K562 (cell line): Measurements from ENCODE around the gene SMAGP. TPM values are rescaled to one million over a fixed set of nuclear protein-coding genes. Genes with fewer than 3 reads are reported as not detected.

Experiments
- ERF ChIP-seq: fragments of 450-650 bp; formaldehyde crosslinking; IDR thresholded peaks from 2 replicates; pipeline ENCODE4 v1.4.0; 2020; ENCODE audit warnings: mild to moderate bottlenecking, mixed read lengths
- GABPB1 ChIP-seq: sonication (generic); formaldehyde crosslinking; IDR thresholded peaks from 2 replicates; pipeline ENCODE4 v1.8.0; 2022; ENCODE audit warnings: mild to moderate bottlenecking, missing genetic modification reagents
- HDAC3 ChIP-seq: fragments of 450-650 bp; IDR thresholded peaks from 2 replicates; pipeline ENCODE4 v1.6.1; 2018; ENCODE audit warnings: borderline replicate concordance, mild to moderate bottlenecking, moderate library complexity; ENCODE audit not compliant: partially characterized antibody
- HDAC8 ChIP-seq: fragments of 450-650 bp; IDR thresholded peaks from 2 replicates; pipeline ENCODE4 v1.6.1; 2016; ENCODE audit warnings: mild to moderate bottlenecking, missing genetic modification characterization, moderate library complexity, missing compliant biosample characterization
- HIVEP1 ChIP-seq: fragments of 250-450 bp; sonication (Bioruptor Pico); IDR thresholded peaks from 2 replicates; pipeline ENCODE4 v1.4.0; 2020; ENCODE audit warnings: mild to moderate bottlenecking
- NFXL1 ChIP-seq: fragments of 450-650 bp; formaldehyde crosslinking; IDR thresholded peaks from 2 replicates; pipeline ENCODE4 v1.4.0; 2021; ENCODE audit warnings: mild to moderate bottlenecking
- PYGO2 ChIP-seq: fragments of 450-650 bp; IDR thresholded peaks from 2 replicates; pipeline ENCODE4 v1.6.1; 2016; ENCODE audit warnings: mild to moderate bottlenecking, missing genetic modification characterization, moderate library complexity, missing compliant biosample characterization
- SAP30 ChIP-seq: fragments of 200-600 bp; sonication (generic); IDR thresholded peaks from 2 replicates; pipeline ENCODE4 v1.6.1; 2012; ENCODE audit warnings: borderline replicate concordance, low read depth, mild to moderate bottlenecking, moderate library complexity, low read length, control low read depth, inconsistent platforms; ENCODE audit not compliant: insufficient read depth, poor library complexity, severe bottlenecking
- SNIP1 ChIP-seq: fragments of 450-650 bp; IDR thresholded peaks from 2 replicates; pipeline ENCODE4 v1.7.1; 2017; ENCODE audit warnings: low read depth, mild to moderate bottlenecking
- SRSF7 ChIP-seq: fragments of 200-400 bp; formaldehyde crosslinking; optimal IDR thresholded peaks from 2 replicates; pipeline ENCODE3; 2017; ENCODE audit warnings: mild to moderate bottlenecking, low read depth, low read length
- ZNF41 ChIP-seq: fragments of 250-450 bp; sonication (Bioruptor Pico); conservative IDR thresholded peaks from 2 replicates; pipeline ENCODE4 v1.4.0; 2020; ENCODE audit warnings: mild to moderate bottlenecking
- polyA plus RNA-seq, 8 experiments: library from polyadenylated mRNA; depleted of rRNA in 4 of 8; stranded (reverse) in 5 of 8; unstranded in 3 of 8; fragments of >200 nt; fragmentation: Nextera tagmentation in 2 of 8; fragmentation: Illumina TruSeq in 1 of 8; extraction: Ambion mirVana in 2 of 8; extraction: Trizol in 1 of 8; gene quantifications; 2 replicates each; pipeline versions ENCODE4 v1.2.1 to v1.2.3, GENCODE V29; 2011 to 2014; ENCODE audit warnings: inconsistent platforms in 1 of 8, missing spikeins in 1 of 8
- total RNA-seq, 7 experiments: library from RNA; depleted of rRNA in 6 of 7; stranded (reverse); fragments of >200 nt in 6 of 7; fragmentation: Illumina TruSeq in 2 of 7; extraction: Trizol in 2 of 7; gene quantifications; 2 replicates each; pipeline versions ENCODE4 v1.2.1 to v1.2.3, GENCODE V29; 2011 to 2021; ENCODE audit warnings: low replicate concordance in 1 of 7
- TF ChIP-seq, protein P1 (sequence below): fragments of 250-450 bp; sonication (Bioruptor Pico); IDR thresholded peaks from 2 replicates; pipeline ENCODE4 v1.8.0; 2021; ENCODE audit warnings: moderate library complexity, mild to moderate bottlenecking, inconsistent platforms
- TF ChIP-seq, protein P2 (sequence below), 2 experiments: fragments of 450-650 bp in 1 of 2; sonication (generic) in 1 of 2; formaldehyde crosslinking in 1 of 2; IDR thresholded peaks; 2 replicates each; pipeline versions ENCODE4 v1.7.1 to v1.9.0; 2016 to 2022; ENCODE audit warnings: inconsistent platforms in 1 of 2, mild to moderate bottlenecking in 1 of 2, missing genetic modification reagents in 1 of 2
- TF ChIP-seq, protein P3 (sequence below): fragments of 450-650 bp; IDR thresholded peaks from 2 replicates; pipeline ENCODE4 v1.6.1; 2016; ENCODE audit warnings: antibody characterized with exemption

Gene SMAGP
- total and polyA plus RNA-seq, 9 of the 15 experiments (the other 6 are each of a cell fraction or from before 2014, with no cell fraction given), result 23.1 to 62.3 (median 29.9) TPM

DNA sequence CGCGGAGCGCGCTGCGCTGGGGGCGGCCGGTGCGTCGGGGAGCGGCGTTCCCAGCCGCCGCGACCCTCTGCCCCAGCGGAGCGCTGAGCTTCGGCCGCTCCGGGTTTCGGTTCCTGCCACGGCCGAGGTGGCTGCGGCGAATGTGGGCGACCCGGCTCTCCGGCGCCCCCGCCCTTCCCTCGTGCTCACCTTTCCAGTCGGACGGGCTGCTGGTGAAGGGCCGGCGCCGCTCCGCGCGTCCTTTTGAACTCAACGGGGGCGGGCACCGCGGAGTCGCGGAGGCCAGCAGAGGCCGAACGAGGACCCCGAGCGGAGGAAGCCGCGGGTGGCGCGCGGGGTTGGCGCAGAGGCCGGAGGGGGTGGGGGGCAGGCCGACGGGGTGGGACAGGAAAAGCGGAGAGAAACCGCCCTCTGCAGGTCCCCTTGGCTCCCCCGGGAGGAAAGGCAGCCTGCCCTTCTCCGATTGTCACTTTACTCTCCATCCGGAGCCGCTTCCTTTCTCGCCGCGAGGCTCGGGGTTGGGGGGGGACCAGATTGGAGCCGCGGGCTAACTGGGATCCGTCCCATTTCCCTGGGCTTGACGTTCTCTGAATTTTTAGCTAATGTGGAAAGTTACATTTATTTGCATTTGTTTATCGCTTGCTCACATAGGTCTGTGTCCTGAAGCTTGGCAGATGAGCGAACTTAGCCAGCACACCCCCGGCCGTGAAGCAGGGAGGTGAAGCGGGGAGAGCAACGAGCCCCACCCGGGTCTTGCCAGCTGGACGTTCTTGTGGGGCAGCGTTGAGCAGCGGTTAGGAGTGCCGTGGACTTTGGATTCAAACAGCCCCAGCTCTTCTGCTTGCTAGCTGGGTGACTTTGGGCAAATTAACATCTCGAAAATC, at the start of gene SMAGP (continued):
- TF ChIP-seq, protein P1, sequence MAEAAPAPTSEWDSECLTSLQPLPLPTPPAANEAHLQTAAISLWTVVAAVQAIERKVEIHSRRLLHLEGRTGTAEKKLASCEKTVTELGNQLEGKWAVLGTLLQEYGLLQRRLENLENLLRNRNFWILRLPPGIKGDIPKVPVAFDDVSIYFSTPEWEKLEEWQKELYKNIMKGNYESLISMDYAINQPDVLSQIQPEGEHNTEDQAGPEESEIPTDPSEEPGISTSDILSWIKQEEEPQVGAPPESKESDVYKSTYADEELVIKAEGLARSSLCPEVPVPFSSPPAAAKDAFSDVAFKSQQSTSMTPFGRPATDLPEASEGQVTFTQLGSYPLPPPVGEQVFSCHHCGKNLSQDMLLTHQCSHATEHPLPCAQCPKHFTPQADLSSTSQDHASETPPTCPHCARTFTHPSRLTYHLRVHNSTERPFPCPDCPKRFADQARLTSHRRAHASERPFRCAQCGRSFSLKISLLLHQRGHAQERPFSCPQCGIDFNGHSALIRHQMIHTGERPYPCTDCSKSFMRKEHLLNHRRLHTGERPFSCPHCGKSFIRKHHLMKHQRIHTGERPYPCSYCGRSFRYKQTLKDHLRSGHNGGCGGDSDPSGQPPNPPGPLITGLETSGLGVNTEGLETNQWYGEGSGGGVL (CRISPR knock-in tag), result no peak
- TF ChIP-seq PYGO2 (tag), result no peak
- peak; percentile 23; the same call in 1 of the 2 replicates for TF ChIP-seq GABPB1 (CRISPR knock-in tag)
- no peak for TF ChIP-seq NFXL1 (CRISPR knock-in tag)
- TF ChIP-seq SRSF7, result no peak
- TF ChIP-seq ERF, result no peak
- no peak for TF ChIP-seq HIVEP1 (CRISPR knock-in tag)
- TF ChIP-seq, protein P2, sequence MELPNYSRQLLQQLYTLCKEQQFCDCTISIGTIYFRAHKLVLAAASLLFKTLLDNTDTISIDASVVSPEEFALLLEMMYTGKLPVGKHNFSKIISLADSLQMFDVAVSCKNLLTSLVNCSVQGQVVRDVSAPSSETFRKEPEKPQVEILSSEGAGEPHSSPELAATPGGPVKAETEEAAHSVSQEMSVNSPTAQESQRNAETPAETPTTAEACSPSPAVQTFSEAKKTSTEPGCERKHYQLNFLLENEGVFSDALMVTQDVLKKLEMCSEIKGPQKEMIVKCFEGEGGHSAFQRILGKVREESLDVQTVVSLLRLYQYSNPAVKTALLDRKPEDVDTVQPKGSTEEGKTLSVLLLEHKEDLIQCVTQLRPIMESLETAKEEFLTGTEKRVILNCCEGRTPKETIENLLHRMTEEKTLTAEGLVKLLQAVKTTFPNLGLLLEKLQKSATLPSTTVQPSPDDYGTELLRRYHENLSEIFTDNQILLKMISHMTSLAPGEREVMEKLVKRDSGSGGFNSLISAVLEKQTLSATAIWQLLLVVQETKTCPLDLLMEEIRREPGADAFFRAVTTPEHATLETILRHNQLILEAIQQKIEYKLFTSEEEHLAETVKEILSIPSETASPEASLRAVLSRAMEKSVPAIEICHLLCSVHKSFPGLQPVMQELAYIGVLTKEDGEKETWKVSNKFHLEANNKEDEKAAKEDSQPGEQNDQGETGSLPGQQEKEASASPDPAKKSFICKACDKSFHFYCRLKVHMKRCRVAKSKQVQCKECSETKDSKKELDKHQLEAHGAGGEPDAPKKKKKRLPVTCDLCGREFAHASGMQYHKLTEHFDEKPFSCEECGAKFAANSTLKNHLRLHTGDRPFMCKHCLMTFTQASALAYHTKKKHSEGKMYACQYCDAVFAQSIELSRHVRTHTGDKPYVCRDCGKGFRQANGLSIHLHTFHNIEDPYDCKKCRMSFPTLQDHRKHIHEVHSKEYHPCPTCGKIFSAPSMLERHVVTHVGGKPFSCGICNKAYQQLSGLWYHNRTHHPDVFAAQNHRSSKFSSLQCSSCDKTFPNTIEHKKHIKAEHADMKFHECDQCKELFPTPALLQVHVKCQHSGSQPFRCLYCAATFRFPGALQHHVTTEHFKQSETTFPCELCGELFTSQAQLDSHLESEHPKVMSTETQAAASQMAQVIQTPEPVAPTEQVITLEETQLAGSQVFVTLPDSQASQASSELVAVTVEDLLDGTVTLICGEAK (IDR thresholded peaks at IDR 0.05), result peak; percentile 56
- TF ChIP-seq, protein P2 (CRISPR knock-in tag; IDR thresholded peaks at IDR 0.05), result no peak
- no peak for TF ChIP-seq SNIP1
- no peak for TF ChIP-seq ZNF41 (CRISPR knock-in tag)
- TF ChIP-seq HDAC8 (tag), result no peak
- no peak for TF ChIP-seq HDAC3
- TF ChIP-seq SAP30, result no peak
- TF ChIP-seq, protein P3, sequence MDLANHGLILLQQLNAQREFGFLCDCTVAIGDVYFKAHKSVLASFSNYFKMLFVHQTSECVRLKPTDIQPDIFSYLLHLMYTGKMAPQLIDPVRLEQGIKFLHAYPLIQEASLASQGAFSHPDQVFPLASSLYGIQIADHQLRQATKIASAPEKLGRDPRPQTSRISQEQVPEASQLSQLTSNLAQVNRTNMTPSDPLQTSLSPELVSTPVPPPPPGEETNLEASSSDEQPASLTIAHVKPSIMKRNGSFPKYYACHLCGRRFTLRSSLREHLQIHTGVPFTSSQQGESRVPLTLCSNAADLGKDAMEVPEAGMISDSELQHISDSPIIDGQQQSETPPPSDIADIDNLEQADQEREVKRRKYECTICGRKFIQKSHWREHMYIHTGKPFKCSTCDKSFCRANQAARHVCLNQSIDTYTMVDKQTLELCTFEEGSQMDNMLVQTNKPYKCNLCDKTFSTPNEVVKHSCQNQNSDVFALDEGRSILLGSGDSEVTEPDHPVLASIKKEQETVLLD, result no peak
